GM12878 (cell line): Measurements from ENCODE around the gene SLC2A14. TPM values are rescaled to one million over a fixed set of nuclear protein-coding genes. Genes with fewer than 3 reads are reported as not detected.

Experiments used
- ATAC-seq: fragments of 200-7000 bp; cut with Tn5 transposase; 3 replicates; pipeline ENCODE4 v1.9.1; 2020; ENCODE audit warnings: mild to moderate bottlenecking, moderate library complexity
- BruUV-seq: library from RNA; stranded (reverse); fragments of 400-500 nt; replicated peaks from 2 replicates; lab custom pipeline; 2021; lab: Mats Ljungman, UMichigan
- CTCF ChIA-PET: fragments of 300-600 bp; sonication (Branson Sonifier 250); formaldehyde crosslinking; extraction: SDS; loops from one replicate; lab custom pipeline; 2021; ENCODE audit warnings: inconsistent platforms; lab: Yijun Ruan, JAX
- POLR2A ChIA-PET: fragments of 350-600 bp; formaldehyde crosslinking; extraction: SDS; loops from one replicate; lab custom pipeline; 2021; ENCODE audit warnings: inconsistent platforms; lab: Charles Lee
- RAD21 ChIA-PET: fragments of 300-600 bp; sonication (Branson Sonifier 250); formaldehyde crosslinking; loops from one replicate; lab custom pipeline; 2023; ENCODE audit warnings: antibody characterized with exemption; ENCODE audit not compliant: unreplicated experiment; lab: Charles Lee
- SMC1A ChIA-PET: fragments of 300-600 bp; sonication (Branson Sonifier 250); formaldehyde crosslinking; loops from one replicate; lab custom pipeline; 2023; ENCODE audit not compliant: unreplicated experiment, uncharacterized antibody; lab: Charles Lee
- DNase-seq: peaks from one replicate; pipeline ENCODE4 v3.0.0-alpha.2; 2011; ENCODE audit warnings: low read depth, low spot score
- FAIRE-seq: peaks from 3 replicates; lab custom pipeline; 2011; peaks lifted over from hg19 to GRCh38; lab: Jason Lieb, UNC
- H2AFZ ChIP-seq: 2 replicates; pipeline ENCODE4 v1.6.0; 2011; ENCODE audit warnings: low read depth, low read length, control low read depth; ENCODE audit not compliant: control insufficient read depth
- H3K27ac ChIP-seq: 2 replicates; pipeline ENCODE4 v1.5.1; 2011; ENCODE audit warnings: control low read depth; ENCODE audit not compliant: control insufficient read depth, insufficient read depth
- H3K27me3 ChIP-seq, 2 experiments: replicated peaks in 1 of 2; 2 replicates each; pipeline versions ENCODE4 v1.6.0 to v1.6.1; 2011; ENCODE audit warnings: low read length in 1 of 2; ENCODE audit not compliant: control insufficient read depth in 2 of 2, insufficient read depth in 2 of 2
- H3K36me3 ChIP-seq, 2 experiments: 2 replicates each; pipeline ENCODE4 v1.5.1; 2011; ENCODE audit warnings: low read length in 1 of 2; ENCODE audit not compliant: control insufficient read depth in 2 of 2, insufficient read depth in 2 of 2
- H3K4me1 ChIP-seq: 2 replicates; pipeline ENCODE4 v1.6.1; 2011; ENCODE audit warnings: mild to moderate bottlenecking, low read length, moderate library complexity, mixed read lengths; ENCODE audit not compliant: control insufficient read depth, insufficient read depth
- H3K4me2 ChIP-seq: 2 replicates; pipeline ENCODE4 v1.6.0; 2011; ENCODE audit warnings: control low read depth; ENCODE audit not compliant: control insufficient read depth, insufficient read depth
- H3K4me3 ChIP-seq: fragments of 200-600 bp; sonication (generic); 2 replicates; pipeline ENCODE4 v1.5.1; 2016
- H3K79me2 ChIP-seq: 2 replicates; pipeline ENCODE4 v1.6.0; 2011; ENCODE audit warnings: low read length; ENCODE audit not compliant: control insufficient read depth, insufficient read depth
- H3K9ac ChIP-seq: 2 replicates; pipeline ENCODE4 v1.8.0; 2011; ENCODE audit warnings: low read length, control low read depth, mixed read lengths; ENCODE audit not compliant: control insufficient read depth, insufficient read depth
- H3K9me3 ChIP-seq: replicated peaks from 3 replicates; pipeline ENCODE4 v1.5.1; 2011; ENCODE audit warnings: mild to moderate bottlenecking, low read length; ENCODE audit not compliant: control insufficient read depth, insufficient read depth
- H4K20me1 ChIP-seq: 2 replicates; pipeline ENCODE4 v1.6.0; 2011; ENCODE audit not compliant: control insufficient read depth, insufficient read depth
- HDGF ChIP-seq: fragments of 450-650 bp; IDR thresholded peaks from 2 replicates; pipeline ENCODE4 v1.6.1; 2016; ENCODE audit warnings: antibody characterized with exemption
- JUNB ChIP-seq: IDR thresholded peaks from 2 replicates; pipeline ENCODE4 v1.6.1; 2016; ENCODE audit warnings: antibody characterized with exemption, mild to moderate bottlenecking
- MEF2B ChIP-seq: fragments of 450-650 bp; IDR thresholded peaks from 2 replicates; pipeline ENCODE4 v1.6.1; 2018; ENCODE audit warnings: mild to moderate bottlenecking, moderate library complexity; ENCODE audit not compliant: partially characterized antibody, poor library complexity, severe bottlenecking
- MTA3 ChIP-seq: IDR thresholded peaks from 2 replicates; pipeline ENCODE4 v1.6.1; 2012; ENCODE audit warnings: low read length, inconsistent platforms, borderline replicate concordance
- MYC ChIP-seq: IDR thresholded peaks from 2 replicates; pipeline ENCODE4 v1.6.1; 2011; ENCODE audit warnings: mild to moderate bottlenecking, low read length, moderate library complexity, inconsistent platforms; ENCODE audit not compliant: insufficient read depth, insufficient replicate concordance, insufficient read length, severe bottlenecking
- NFIC ChIP-seq: IDR thresholded peaks from 2 replicates; pipeline ENCODE4 v1.6.1; 2012; ENCODE audit warnings: low read depth, mild to moderate bottlenecking, inconsistent platforms, low read length, moderate library complexity
- POU2F2 ChIP-seq: IDR thresholded peaks from 3 replicates; pipeline ENCODE4 v1.6.1; 2011; ENCODE audit warnings: low read depth, mild to moderate bottlenecking, low read length, borderline replicate concordance
- RCOR1 ChIP-seq: conservative IDR thresholded peaks from 2 replicates; pipeline ENCODE4 v1.6.1; 2012; ENCODE audit warnings: low read depth, low read length, improper control_type of control experiment
- RELA ChIP-seq: fragments of 450-650 bp; IDR thresholded peaks from 2 replicates; pipeline ENCODE4 v1.8.0; 2014; ENCODE audit warnings: borderline replicate concordance; ENCODE audit not compliant: partially characterized antibody
- SPI1 ChIP-seq: IDR thresholded peaks from 2 replicates; pipeline ENCODE4 v1.6.1; 2011; ENCODE audit warnings: low read depth, mild to moderate bottlenecking, low read length, moderate library complexity, borderline replicate concordance; ENCODE audit not compliant: insufficient read depth
- TAF1 ChIP-seq: IDR thresholded peaks from 2 replicates; pipeline ENCODE4 v1.6.1; 2011; ENCODE audit warnings: mild to moderate bottlenecking, low read depth, low read length, borderline replicate concordance
- TARDBP ChIP-seq: IDR thresholded peaks from 2 replicates; pipeline ENCODE4 v1.6.1; 2016; ENCODE audit warnings: borderline replicate concordance
- WGBS: methylation state at CpG from one replicate; pipeline ENCODE4 v1.1.6; 2016; ENCODE audit warnings: low lambda C conversion rate; ENCODE audit not compliant: insufficient replicate concordance, insufficient coverage; ENCODE audit errors: missing lambda C conversion rate; 5-methylcytosine and 5-hydroxymethylcytosine counted together
- in situ Hi-C: fragments of 300-500 bp; cut with MboI; formaldehyde crosslinking; loops from 9 replicates; pipeline ENCODE4 v1.14.3; 2018; ENCODE audit warnings: mixed read lengths
- intact Hi-C: fragments of 100-400 bp; cut with micrococcal nuclease; formaldehyde crosslinking; loops from one replicate; pipeline ENCODE4 v1.14.2; 2022; ENCODE audit not compliant: unreplicated experiment
- polyA plus RNA-seq, 11 experiments: library from polyadenylated mRNA; depleted of rRNA in 4 of 11; unstranded in 6 of 11; stranded (reverse) in 5 of 11; fragments of >200 nt; fragmentation: Nextera tagmentation in 4 of 11; fragmentation: Illumina TruSeq in 1 of 11; extraction: Ambion mirVana in 4 of 11; extraction: Trizol in 1 of 11; gene quantifications; 1 replicate in 1 of 11; 2 replicates in 10 of 11; pipeline versions ENCODE4 v1.2.1 to v1.2.3, GENCODE V29; 2011 to 2016; ENCODE audit warnings: inconsistent platforms in 2 of 11, missing spikeins in 2 of 11, low read depth in 1 of 11
- total RNA-seq, 4 experiments: library from RNA; depleted of rRNA in 3 of 4; stranded (reverse); fragments of >200 nt in 3 of 4; fragmentation: Illumina TruSeq in 1 of 4; extraction: Trizol in 1 of 4; gene quantifications; 2 replicates each; pipeline versions ENCODE4 v1.2.1 to v1.2.3, GENCODE V29; 2013 to 2021
- TF ChIP-seq, protein P1 (sequence below): fragments of 450-650 bp; IDR thresholded peaks from 2 replicates; pipeline ENCODE4 v1.6.1; 2016; ENCODE audit warnings: mild to moderate bottlenecking
- TF ChIP-seq, protein P2 (sequence below): IDR thresholded peaks from 2 replicates; pipeline ENCODE4 v1.6.1; 2011; ENCODE audit warnings: low read depth, low read length, improper control_type of control experiment, borderline replicate concordance
- TF ChIP-seq, protein P3 (sequence below): fragments of 150-350 bp; IDR thresholded peaks from 2 replicates; pipeline ENCODE4 v1.6.1; 2016; ENCODE audit warnings: low read depth, low read length

SLC2A14 gene
- total and polyA plus RNA-seq, 10 of the 15 experiments (the other 5 are each of a cell fraction or from before 2014, with no cell fraction given): 0.05 to 0.69 (median 0.19) TPM; not detected in 1

DNA sequence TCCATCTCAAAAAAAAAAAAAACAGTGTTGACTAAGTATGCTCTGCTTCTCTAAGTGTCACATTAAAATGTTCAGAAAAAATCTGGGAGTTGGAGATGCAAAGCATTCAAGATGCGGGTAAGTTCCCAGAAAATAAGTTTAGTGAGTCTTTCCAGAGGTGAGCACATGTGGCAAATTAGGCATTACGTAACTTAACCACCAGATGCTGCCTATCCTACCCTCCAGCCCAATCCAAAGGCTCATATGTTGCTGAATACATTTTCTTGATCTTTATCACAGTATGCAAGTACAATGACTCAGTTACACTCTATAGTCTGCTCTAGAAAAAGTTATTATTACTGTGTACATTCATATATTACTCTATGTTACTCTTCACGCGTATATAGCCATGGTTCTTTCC lies 3.6 kb downstream of the SLC2A14 start (continued):
- TF ChIP-seq MYC (no peak), MEF2B (no peak)
- TF ChIP-seq, protein P1, sequence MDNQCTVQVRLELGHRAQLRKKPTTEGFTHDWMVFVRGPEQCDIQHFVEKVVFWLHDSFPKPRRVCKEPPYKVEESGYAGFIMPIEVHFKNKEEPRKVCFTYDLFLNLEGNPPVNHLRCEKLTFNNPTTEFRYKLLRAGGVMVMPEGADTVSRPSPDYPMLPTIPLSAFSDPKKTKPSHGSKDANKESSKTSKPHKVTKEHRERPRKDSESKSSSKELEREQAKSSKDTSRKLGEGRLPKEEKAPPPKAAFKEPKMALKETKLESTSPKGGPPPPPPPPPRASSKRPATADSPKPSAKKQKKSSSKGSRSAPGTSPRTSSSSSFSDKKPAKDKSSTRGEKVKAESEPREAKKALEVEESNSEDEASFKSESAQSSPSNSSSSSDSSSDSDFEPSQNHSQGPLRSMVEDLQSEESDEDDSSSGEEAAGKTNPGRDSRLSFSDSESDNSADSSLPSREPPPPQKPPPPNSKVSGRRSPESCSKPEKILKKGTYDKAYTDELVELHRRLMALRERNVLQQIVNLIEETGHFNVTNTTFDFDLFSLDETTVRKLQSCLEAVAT: no peak
- TF ChIP-seq, protein P2, sequence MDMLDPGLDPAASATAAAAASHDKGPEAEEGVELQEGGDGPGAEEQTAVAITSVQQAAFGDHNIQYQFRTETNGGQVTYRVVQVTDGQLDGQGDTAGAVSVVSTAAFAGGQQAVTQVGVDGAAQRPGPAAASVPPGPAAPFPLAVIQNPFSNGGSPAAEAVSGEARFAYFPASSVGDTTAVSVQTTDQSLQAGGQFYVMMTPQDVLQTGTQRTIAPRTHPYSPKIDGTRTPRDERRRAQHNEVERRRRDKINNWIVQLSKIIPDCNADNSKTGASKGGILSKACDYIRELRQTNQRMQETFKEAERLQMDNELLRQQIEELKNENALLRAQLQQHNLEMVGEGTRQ: no peak

DNA sequence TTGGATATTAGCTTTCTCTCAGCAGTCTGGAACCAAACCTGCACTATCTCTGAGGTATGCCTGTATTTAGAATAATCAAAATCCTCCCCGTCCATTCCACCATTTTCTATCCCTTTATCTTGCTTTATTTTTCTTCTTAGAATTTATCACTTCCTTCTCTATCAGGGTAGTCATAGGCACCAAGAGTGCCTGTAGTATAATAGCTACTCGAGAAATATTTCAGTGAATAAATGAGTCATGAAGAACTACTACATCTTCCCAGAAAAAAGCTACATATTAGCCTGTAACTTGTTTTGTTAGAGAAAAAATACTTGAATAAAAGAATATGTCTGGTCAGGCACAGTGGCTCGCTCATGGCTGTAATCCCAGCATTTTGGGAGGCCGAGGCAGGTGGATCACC lies 4.3 kb downstream of the SLC2A14 start:
- Histone ChIP-seq H2AFZ (no peak overlapping the region), H3K4me3 (no peak overlapping the region), H3K79me2 (no peaks in the 10 kb centered on the region), H3K36me3 (no peaks in the 10 kb centered on the region), H3K4me1 (no peaks in the 10 kb centered on the region), H3K9me3 (no peaks in the 10 kb centered on the region), H3K27me3 (no peaks in the 10 kb centered on the region; a peak in 2 of 4 replicates), H3K9ac (no peak overlapping the region), H3K27ac (no peak overlapping the region), H4K20me1 (no peaks in the 10 kb centered on the region), H3K4me2 (no peak overlapping the region)
- in situ Hi-C loops: no loop called here
- RAD21 ChIA-PET: no interaction called here
- no TSS peak for BruUV-seq
- SMC1A ChIA-PET: no interaction called here
- TF ChIP-seq POU2F2: no peak
- no peak for TF ChIP-seq RCOR1
- no peak for TF ChIP-seq NFIC
- TF ChIP-seq, protein P3, sequence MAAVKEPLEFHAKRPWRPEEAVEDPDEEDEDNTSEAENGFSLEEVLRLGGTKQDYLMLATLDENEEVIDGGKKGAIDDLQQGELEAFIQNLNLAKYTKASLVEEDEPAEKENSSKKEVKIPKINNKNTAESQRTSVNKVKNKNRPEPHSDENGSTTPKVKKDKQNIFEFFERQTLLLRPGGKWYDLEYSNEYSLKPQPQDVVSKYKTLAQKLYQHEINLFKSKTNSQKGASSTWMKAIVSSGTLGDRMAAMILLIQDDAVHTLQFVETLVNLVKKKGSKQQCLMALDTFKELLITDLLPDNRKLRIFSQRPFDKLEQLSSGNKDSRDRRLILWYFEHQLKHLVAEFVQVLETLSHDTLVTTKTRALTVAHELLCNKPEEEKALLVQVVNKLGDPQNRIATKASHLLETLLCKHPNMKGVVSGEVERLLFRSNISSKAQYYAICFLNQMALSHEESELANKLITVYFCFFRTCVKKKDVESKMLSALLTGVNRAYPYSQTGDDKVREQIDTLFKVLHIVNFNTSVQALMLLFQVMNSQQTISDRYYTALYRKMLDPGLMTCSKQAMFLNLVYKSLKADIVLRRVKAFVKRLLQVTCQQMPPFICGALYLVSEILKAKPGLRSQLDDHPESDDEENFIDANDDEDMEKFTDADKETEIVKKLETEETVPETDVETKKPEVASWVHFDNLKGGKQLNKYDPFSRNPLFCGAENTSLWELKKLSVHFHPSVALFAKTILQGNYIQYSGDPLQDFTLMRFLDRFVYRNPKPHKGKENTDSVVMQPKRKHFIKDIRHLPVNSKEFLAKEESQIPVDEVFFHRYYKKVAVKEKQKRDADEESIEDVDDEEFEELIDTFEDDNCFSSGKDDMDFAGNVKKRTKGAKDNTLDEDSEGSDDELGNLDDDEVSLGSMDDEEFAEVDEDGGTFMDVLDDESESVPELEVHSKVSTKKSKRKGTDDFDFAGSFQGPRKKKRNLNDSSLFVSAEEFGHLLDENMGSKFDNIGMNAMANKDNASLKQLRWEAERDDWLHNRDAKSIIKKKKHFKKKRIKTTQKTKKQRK: no peak
- TF ChIP-seq HDGF: no peak
- no peak for TF ChIP-seq TAF1
- no peak for TF ChIP-seq MTA3
- TF ChIP-seq TARDBP: no peak
- no peak for TF ChIP-seq JUNB
- no peak for TF ChIP-seq RELA
- TF ChIP-seq SPI1: no peak
- CTCF ChIA-PET: interaction anchor here (1.2 kb wide), 1 partner anchor 9 kb away, joined by 7 read pairs; no protein-coding TSS in a partner anchor
- intact Hi-C loops: loop anchor here (10.0 kb wide), 1 partner anchor 206 kb away; no protein-coding TSS in a partner anchor
- ATAC-seq (no peak), DNase-seq (no peak), FAIRE-seq (no peak)
- WGBS: 17% methylated on average over 4 of the region's 4 CpGs
- POLR2A ChIA-PET: no interaction called here
